ENCODE measurements around the gene RAD51B. TPM values are rescaled to one million over a fixed set of nuclear protein-coding genes. Genes with fewer than 3 reads are reported as not detected.

The RAD51B gene
- total RNA-seq, 1 experiment from 2014 or later, result 16.7 TPM

- Histone ChIP-seq H3K56ac (ENCODE audit: insufficient read length, low read depth, low read length) (no peak overlapping the region), H3K18ac (ENCODE audit: insufficient read length, low read depth, low read length) (no peak overlapping the region), H3K27me3 (ENCODE audit: insufficient read depth, low read length) (no peaks in the 10 kb centered on the region), H2BK120ac (ENCODE audit: low read depth, low read length, poor library complexity, severe bottlenecking) (no peak overlapping the region), H3K9ac (ENCODE audit: extremely low read depth, insufficient read length, low read length) (no peak overlapping the region), H3K23me2 (ENCODE audit: insufficient read length, low read depth, low read length, poor library complexity, severe bottlenecking) (no peaks in the 10 kb centered on the region), H2BK12ac (ENCODE audit: insufficient read length, low read depth, low read length) (no peak overlapping the region), H2BK20ac (ENCODE audit: low read depth, low read length, poor library complexity, severe bottlenecking) (no peak overlapping the region), H3K27ac (ENCODE audit: insufficient read length, low read depth, low read length) (no peak overlapping the region), H3K14ac (ENCODE audit: insufficient read depth, low read length) (no peak overlapping the region), H3K9me3 (ENCODE audit: control insufficient read depth, low read depth, low read length) (no peaks in the 10 kb centered on the region), H3K4ac (ENCODE audit: low read depth, low read length) (no peak overlapping the region), H2AFZ (ENCODE audit: low read length) (no peak overlapping the region), H3T11ph (ENCODE audit: low read length) (no peak overlapping the region), H2BK5ac (ENCODE audit: insufficient read length, low read length) (no peak overlapping the region), H3K23ac (ENCODE audit: insufficient read length, low read depth, low read length) (no peak overlapping the region), H4K5ac (ENCODE audit: insufficient read length, low read depth, low read length) (no peak overlapping the region), H3K79me2 (ENCODE audit: insufficient read depth, low read length) (no peaks in the 10 kb centered on the region), H2AK5ac (ENCODE audit: insufficient read length, low read length) (no peak overlapping the region), H4K8ac (replicated peaks; ENCODE audit: insufficient read length, low read depth, low read length) (no peak overlapping the region), H4K91ac (ENCODE audit: insufficient read length, low read depth, low read length) (no peak overlapping the region), H3K4me1 (ENCODE audit: insufficient read depth, low read length) (0 out of 2 replicates have a peak, but pooled peaks cover 4% of the 10 kb centered on the region), H4K20me1 (ENCODE audit: control insufficient read depth, insufficient read depth, insufficient read length) (no peaks in the 10 kb centered on the region), H2BK15ac (ENCODE audit: low read depth, low read length) (no peak overlapping the region), H3K4me2 (ENCODE audit: insufficient read depth, insufficient read length, low read length) (no peak overlapping the region), H3K79me1 (ENCODE audit: insufficient read depth, low read depth, low read length, poor library complexity, severe bottlenecking) (no peaks in the 10 kb centered on the region)
- no peak for DNase-seq
- no peak overlapping the region; a peak in 1 of 7 replicates for H3K27ac Mint-ChIP-seq
- no CpG with 5 or more reads among the region's 4 CpGs for WGBS (ENCODE audit: extremely low coverage, insufficient read length, low lambda C conversion rate)
- H3K4me1 Mint-ChIP-seq, result peaks cover 11 to 13% of the 10 kb centered on the region in 2 experiments
- H3K9me3 Mint-ChIP-seq, result no peaks in the 10 kb centered on the region
- no peak overlapping the region for H3K4me3 Mint-ChIP-seq
- no peaks in the 10 kb centered on the region for H3K27me3 Mint-ChIP-seq (ENCODE audit: low read depth)
- TF ChIP-seq CTCF (conservative IDR thresholded peaks at IDR 0.05), result no peak
- no peaks in the 10 kb centered on the region for H3K36me3 Mint-ChIP-seq (ENCODE audit: insufficient read depth in 1 of 3, low read depth in 3 of 3)
These were observed 583.9 kb downstream of the RAD51B start for GRCh38 chr14:68403191-68404145.
